HepG2 (cell line): Measurements from ENCODE around the gene SNRNP27. TPM values are rescaled to one million over a fixed set of nuclear protein-coding genes. Genes with fewer than 3 reads are reported as not detected.

Experiments used
- FOXC1 ChIP-seq: sonication (generic); formaldehyde crosslinking; IDR thresholded peaks from 2 replicates; pipeline ENCODE4 v1.8.0; 2022; ENCODE audit warnings: mild to moderate bottlenecking, missing genetic modification reagents, borderline replicate concordance
- NFE2L1 ChIP-seq: sonication (generic); formaldehyde crosslinking; IDR thresholded peaks from 2 replicates; pipeline ENCODE4 v1.4.0; 2020; ENCODE audit warnings: missing genetic modification reagents, mild to moderate bottlenecking, borderline replicate concordance
- NPAS2 ChIP-seq: sonication (generic); formaldehyde crosslinking; IDR thresholded peaks from 2 replicates; pipeline ENCODE4 v1.8.0; 2022; ENCODE audit warnings: mild to moderate bottlenecking, missing genetic modification reagents, borderline replicate concordance
- RARG ChIP-seq: sonication (generic); formaldehyde crosslinking; IDR thresholded peaks from 2 replicates; pipeline ENCODE4 v1.4.0; 2020; ENCODE audit warnings: low read depth, mild to moderate bottlenecking, missing genetic modification reagents
- RBM22 ChIP-seq: fragments of 200-400 bp; formaldehyde crosslinking; optimal IDR thresholded peaks from 2 replicates; pipeline ENCODE3; 2017; ENCODE audit warnings: mild to moderate bottlenecking, low read length, moderate library complexity
- RCOR2 ChIP-seq: IDR thresholded peaks from 2 replicates; pipeline ENCODE4 v1.6.1; 2016; ENCODE audit warnings: missing biosample characterization, missing genetic modification reagents
- TBX2 ChIP-seq: sonication (generic); formaldehyde crosslinking; IDR thresholded peaks from 2 replicates; pipeline ENCODE4 v1.5.0; 2020; ENCODE audit warnings: missing genetic modification reagents, mild to moderate bottlenecking, borderline replicate concordance
- ZFY ChIP-seq: sonication (generic); formaldehyde crosslinking; IDR thresholded peaks from 2 replicates; pipeline ENCODE4 v1.4.0; 2020; ENCODE audit warnings: missing genetic modification reagents
- ZNF256 ChIP-seq: sonication (generic); formaldehyde crosslinking; conservative IDR thresholded peaks from 2 replicates; pipeline ENCODE4 v1.4.0; 2020; ENCODE audit warnings: missing genetic modification reagents
- ZNF343 ChIP-seq: sonication (generic); formaldehyde crosslinking; IDR thresholded peaks from 2 replicates; pipeline ENCODE4 v1.4.0; 2020; ENCODE audit warnings: mild to moderate bottlenecking, missing genetic modification reagents
- ZSCAN25 ChIP-seq: sonication (generic); formaldehyde crosslinking; IDR thresholded peaks from 2 replicates; pipeline ENCODE4 v1.8.0; 2022; ENCODE audit warnings: mild to moderate bottlenecking, missing genetic modification reagents
- polyA plus RNA-seq, 8 experiments: library from polyadenylated mRNA; depleted of rRNA in 3 of 8; stranded (reverse) in 7 of 8; unstranded in 1 of 8; fragments of >200 nt; fragmentation: Illumina TruSeq in 4 of 8; extraction: Trizol in 4 of 8; gene quantifications; 2 replicates each; pipeline versions ENCODE4 v1.2.1 to v1.2.3, GENCODE V29; 2011 to 2016; ENCODE audit warnings: low read depth in 4 of 8, missing spikeins in 1 of 8, mixed read lengths in 1 of 8; ENCODE audit not compliant: insufficient read depth in 1 of 8
- total RNA-seq, 5 experiments: library from RNA; depleted of rRNA; stranded (reverse); fragments of >200 nt; fragmentation: Illumina TruSeq; extraction: Trizol; gene quantifications; 2 replicates each; pipeline ENCODE4 v1.2.3, GENCODE V29; 2016; ENCODE audit warnings: low read depth in 1 of 5
- TF ChIP-seq, protein P1 (sequence below): sonication (generic); formaldehyde crosslinking; IDR thresholded peaks from 2 replicates; pipeline ENCODE4 v1.4.0; 2020; ENCODE audit warnings: low read depth, missing genetic modification reagents
- TF ChIP-seq, protein P2 (sequence below): sonication (generic); formaldehyde crosslinking; IDR thresholded peaks from 2 replicates; pipeline ENCODE4 v1.4.0; 2020; ENCODE audit warnings: mild to moderate bottlenecking, missing genetic modification reagents, borderline replicate concordance
- TF ChIP-seq, protein P3 (sequence below): sonication (generic); formaldehyde crosslinking; IDR thresholded peaks from 2 replicates; pipeline ENCODE4 v1.5.1; 2020; ENCODE audit warnings: mild to moderate bottlenecking, missing genetic modification reagents, moderate library complexity
- TF ChIP-seq, protein P4 (sequence below): sonication (generic); formaldehyde crosslinking; IDR thresholded peaks from 2 replicates; pipeline ENCODE4 v1.4.0; 2020; ENCODE audit warnings: missing genetic modification reagents
- TF ChIP-seq, protein P5 (sequence below): IDR thresholded peaks from 2 replicates; pipeline ENCODE4 v1.6.1; 2016; ENCODE audit warnings: mild to moderate bottlenecking

The SNRNP27 gene
- total and polyA plus RNA-seq, 2 of the 13 experiments (the other 11 are each of a cell fraction or from before 2014, with no cell fraction given), result 49.8 to 54.6 TPM

DNA sequence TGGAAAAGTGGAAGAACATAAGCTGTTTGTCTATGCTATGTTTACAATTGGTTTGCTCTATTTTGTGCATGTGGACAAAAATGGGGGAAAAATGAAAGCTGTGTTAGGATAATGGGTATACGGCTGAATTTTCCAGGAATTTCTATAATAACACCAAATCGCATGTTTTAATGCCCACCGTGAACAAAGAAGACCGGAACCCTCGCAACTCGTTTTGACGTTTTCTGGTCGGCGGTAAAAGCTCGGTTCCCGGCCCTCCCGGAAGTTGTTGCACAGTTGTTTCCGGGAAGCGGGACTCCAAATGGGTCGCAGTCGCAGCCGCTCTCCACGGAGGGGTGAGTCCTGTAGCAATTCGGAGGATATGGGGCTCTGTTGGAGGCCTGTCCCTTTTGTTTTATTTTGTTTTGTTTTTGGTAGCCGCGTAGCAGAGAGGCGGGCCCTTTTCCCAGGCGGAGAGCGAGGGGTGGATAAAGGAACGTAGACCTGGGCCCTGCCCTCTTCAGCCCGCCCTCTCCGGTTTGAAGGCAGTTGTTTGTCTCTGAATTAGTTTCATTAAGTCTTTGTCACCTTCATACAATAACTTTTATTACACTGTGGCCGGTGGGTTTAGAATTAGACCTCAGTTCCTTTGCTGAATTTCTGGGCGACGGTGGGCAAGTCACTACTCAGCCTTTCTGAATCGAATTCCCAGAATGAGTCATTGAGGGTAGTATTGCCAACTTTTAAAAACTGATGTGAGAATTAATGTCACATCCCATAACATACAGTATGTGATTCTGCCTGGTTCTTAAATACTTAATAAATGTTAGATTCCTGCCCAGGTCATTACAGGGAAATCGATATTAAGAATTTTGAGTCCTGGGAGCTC lies at the start of gene SNRNP27 (continued):
- TF ChIP-seq NFE2L1 (CRISPR knock-in tag), result no peak; the same call in 1 of the 2 replicates
- TF ChIP-seq TBX2 (CRISPR knock-in tag), result peak; percentile 66
- TF ChIP-seq, protein P1, sequence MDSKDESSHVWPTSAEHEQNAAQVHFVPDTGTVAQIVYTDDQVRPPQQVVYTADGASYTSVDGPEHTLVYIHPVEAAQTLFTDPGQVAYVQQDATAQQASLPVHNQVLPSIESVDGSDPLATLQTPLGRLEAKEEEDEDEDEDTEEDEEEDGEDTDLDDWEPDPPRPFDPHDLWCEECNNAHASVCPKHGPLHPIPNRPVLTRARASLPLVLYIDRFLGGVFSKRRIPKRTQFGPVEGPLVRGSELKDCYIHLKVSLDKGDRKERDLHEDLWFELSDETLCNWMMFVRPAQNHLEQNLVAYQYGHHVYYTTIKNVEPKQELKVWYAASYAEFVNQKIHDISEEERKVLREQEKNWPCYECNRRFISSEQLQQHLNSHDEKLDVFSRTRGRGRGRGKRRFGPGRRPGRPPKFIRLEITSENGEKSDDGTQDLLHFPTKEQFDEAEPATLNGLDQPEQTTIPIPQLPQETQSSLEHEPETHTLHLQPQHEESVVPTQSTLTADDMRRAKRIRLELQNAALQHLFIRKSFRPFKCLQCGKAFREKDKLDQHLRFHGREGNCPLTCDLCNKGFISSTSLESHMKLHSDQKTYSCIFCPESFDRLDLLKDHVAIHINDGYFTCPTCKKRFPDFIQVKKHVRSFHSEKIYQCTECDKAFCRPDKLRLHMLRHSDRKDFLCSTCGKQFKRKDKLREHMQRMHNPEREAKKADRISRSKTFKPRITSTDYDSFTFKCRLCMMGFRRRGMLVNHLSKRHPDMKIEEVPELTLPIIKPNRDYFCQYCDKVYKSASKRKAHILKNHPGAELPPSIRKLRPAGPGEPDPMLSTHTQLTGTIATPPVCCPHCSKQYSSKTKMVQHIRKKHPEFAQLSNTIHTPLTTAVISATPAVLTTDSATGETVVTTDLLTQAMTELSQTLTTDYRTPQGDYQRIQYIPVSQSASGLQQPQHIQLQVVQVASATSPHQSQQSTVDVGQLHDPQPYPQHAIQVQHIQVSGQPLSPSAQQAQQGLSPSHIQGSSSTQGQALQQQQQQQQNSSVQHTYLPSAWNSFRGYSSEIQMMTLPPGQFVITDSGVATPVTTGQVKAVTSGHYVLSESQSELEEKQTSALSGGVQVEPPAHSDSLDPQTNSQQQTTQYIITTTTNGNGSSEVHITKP, result peak; percentile 67
- TF ChIP-seq ZFY (CRISPR knock-in tag), result peak; percentile 97
- no peak for TF ChIP-seq NPAS2 (CRISPR knock-in tag)
- peak; percentile 66; the same call in 1 of the 2 replicates for TF ChIP-seq ZSCAN25 (CRISPR knock-in tag)
- TF ChIP-seq, protein P2, sequence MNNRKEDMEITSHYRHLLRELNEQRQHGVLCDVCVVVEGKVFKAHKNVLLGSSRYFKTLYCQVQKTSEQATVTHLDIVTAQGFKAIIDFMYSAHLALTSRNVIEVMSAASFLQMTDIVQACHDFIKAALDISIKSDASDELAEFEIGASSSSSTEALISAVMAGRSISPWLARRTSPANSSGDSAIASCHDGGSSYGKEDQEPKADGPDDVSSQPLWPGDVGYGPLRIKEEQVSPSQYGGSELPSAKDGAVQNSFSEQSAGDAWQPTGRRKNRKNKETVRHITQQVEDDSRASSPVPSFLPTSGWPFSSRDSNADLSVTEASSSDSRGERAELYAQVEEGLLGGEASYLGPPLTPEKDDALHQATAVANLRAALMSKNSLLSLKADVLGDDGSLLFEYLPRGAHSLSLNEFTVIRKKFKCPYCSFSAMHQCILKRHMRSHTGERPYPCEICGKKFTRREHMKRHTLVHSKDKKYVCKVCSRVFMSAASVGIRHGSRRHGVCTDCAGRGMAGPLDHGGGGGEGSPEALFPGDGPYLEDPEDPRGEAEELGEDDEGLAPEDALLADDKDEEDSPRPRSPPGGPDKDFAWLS (CRISPR knock-in tag), result no peak
- TF ChIP-seq, protein P3, sequence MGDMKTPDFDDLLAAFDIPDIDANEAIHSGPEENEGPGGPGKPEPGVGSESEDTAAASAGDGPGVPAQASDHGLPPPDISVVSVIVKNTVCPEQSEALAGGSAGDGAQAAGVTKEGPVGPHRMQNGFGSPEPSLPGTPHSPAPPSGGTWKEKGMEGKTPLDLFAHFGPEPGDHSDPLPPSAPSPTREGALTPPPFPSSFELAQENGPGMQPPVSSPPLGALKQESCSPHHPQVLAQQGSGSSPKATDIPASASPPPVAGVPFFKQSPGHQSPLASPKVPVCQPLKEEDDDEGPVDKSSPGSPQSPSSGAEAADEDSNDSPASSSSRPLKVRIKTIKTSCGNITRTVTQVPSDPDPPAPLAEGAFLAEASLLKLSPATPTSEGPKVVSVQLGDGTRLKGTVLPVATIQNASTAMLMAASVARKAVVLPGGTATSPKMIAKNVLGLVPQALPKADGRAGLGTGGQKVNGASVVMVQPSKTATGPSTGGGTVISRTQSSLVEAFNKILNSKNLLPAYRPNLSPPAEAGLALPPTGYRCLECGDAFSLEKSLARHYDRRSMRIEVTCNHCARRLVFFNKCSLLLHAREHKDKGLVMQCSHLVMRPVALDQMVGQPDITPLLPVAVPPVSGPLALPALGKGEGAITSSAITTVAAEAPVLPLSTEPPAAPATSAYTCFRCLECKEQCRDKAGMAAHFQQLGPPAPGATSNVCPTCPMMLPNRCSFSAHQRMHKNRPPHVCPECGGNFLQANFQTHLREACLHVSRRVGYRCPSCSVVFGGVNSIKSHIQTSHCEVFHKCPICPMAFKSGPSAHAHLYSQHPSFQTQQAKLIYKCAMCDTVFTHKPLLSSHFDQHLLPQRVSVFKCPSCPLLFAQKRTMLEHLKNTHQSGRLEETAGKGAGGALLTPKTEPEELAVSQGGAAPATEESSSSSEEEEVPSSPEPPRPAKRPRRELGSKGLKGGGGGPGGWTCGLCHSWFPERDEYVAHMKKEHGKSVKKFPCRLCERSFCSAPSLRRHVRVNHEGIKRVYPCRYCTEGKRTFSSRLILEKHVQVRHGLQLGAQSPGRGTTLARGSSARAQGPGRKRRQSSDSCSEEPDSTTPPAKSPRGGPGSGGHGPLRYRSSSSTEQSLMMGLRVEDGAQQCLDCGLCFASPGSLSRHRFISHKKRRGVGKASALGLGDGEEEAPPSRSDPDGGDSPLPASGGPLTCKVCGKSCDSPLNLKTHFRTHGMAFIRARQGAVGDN (CRISPR knock-in tag), result peak; percentile 79
- TF ChIP-seq FOXC1 (CRISPR knock-in tag), result peak; percentile 86; the same call in 1 of the 2 replicates
- TF ChIP-seq RARG (CRISPR knock-in tag), result peak; percentile 87
- peak; percentile 98; the same call in 1 of the 2 replicates for TF ChIP-seq ZNF256 (CRISPR knock-in tag)
- TF ChIP-seq, protein P4, sequence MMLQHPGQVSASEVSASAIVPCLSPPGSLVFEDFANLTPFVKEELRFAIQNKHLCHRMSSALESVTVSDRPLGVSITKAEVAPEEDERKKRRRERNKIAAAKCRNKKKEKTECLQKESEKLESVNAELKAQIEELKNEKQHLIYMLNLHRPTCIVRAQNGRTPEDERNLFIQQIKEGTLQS (CRISPR knock-in tag), result no peak
- TF ChIP-seq ZNF343 (CRISPR knock-in tag), result no peak
- TF ChIP-seq RCOR2 (CRISPR knock-in tag), result peak; percentile 26; the same call in 1 of the 2 replicates
- TF ChIP-seq, protein P5, sequence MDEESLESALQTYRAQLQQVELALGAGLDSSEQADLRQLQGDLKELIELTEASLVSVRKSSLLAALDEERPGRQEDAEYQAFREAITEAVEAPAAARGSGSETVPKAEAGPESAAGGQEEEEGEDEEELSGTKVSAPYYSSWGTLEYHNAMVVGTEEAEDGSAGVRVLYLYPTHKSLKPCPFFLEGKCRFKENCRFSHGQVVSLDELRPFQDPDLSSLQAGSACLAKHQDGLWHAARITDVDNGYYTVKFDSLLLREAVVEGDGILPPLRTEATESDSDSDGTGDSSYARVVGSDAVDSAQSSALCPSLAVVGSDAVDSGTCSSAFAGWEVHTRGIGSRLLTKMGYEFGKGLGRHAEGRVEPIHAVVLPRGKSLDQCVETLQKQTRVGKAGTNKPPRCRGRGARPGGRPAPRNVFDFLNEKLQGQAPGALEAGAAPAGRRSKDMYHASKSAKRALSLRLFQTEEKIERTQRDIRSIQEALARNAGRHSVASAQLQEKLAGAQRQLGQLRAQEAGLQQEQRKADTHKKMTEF (CRISPR knock-in tag), result peak; percentile 98
- TF ChIP-seq RBM22, result peak; percentile 56
